ENCODE measurements around the gene TIMM17B.
"Not testable (repeated sequence)": the region's sequence is repeated elsewhere in the genome, so short reads cannot be mapped to it uniquely, and the experiment has no call there.

Gene TIMM17B

DNA sequence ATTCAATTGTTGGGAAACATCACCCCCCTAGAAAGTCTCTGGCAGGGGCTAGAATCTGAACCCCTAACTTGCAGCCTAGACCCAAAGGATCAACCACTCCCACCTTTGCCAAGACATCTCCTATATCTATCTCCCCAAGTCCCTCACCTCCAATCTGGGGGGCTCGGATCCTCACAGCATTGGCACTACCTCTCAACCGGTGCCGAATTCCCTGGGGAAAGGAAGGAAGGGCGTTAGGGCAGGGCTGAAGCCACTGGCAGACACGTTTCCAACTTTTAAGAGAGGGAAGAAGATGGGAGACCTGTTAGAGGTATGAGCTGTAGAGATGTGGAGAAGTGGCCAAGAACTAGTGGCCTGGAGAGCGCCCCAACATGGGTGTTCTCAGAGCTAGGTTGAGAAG lies 2.7 kb downstream of the TIMM17B start:
- DNase-seq (ENCODE audit: low read depth in 2 of 2, low spot score in 1 of 2), result no peak

DNA sequence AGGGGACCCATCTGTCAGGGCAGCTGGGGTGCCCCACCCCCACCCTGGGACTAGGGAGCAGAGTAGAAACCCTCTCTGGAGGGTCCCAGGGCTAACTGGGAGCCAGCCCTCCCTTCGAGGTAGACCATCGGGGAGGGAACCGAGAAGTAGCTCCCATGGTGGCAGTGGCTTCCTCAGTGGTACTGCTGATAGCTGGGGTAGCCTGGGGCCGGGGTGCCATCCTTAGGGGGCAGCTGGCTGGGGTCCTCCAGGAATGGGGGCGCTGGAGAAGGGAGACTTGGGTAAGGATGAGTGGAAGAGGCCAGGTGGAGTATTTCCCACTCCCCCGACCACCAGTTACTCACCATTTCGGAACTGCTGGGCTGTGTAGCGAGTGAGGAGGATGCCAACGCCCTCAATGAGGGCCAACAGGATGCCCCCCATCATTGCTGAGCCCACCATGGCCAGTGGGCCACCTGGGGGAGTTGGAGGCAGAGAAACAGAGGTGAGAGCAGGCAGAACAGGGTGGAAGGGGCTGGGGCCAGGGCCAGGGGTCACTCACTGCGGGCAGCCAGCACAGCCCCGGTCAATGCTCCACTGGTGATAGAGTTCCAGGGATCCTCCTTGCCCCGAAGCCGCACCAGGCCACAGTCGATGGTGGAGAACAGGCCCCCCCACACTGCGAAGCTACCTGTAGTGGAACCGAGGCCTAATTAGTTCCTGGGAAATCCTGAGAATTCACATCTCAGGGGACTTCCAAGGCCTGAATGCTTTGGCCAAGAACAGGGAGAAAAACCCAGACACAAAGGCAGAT lies 3.8 kb downstream of the TIMM17B start:
- DNase-seq (ENCODE audit: low read depth in 2 of 2, low spot score in 1 of 2), result no peak

DNA sequence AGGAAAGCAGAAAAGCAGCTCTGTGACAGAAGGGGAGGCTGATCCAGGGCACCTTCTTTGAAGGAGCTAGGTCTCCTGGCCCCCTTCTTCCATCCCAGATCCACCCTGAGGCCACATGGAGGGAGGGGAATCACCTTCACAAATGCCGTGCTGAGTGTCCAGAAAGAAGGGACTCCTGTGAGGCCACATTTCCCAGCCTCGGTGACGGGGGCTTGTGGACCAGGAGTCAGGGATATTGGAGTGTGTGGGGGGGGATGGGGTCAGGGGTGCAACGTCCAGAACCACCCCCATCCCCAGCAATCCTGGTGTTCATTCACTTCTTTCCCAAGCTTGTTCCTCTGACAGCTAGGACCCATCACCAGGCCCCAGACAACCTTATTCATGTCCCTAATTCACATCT lies 4.7 kb downstream of the TIMM17B start:
- no peak for DNase-seq (ENCODE audit: low read depth in 2 of 2, low spot score in 1 of 2)

DNA sequence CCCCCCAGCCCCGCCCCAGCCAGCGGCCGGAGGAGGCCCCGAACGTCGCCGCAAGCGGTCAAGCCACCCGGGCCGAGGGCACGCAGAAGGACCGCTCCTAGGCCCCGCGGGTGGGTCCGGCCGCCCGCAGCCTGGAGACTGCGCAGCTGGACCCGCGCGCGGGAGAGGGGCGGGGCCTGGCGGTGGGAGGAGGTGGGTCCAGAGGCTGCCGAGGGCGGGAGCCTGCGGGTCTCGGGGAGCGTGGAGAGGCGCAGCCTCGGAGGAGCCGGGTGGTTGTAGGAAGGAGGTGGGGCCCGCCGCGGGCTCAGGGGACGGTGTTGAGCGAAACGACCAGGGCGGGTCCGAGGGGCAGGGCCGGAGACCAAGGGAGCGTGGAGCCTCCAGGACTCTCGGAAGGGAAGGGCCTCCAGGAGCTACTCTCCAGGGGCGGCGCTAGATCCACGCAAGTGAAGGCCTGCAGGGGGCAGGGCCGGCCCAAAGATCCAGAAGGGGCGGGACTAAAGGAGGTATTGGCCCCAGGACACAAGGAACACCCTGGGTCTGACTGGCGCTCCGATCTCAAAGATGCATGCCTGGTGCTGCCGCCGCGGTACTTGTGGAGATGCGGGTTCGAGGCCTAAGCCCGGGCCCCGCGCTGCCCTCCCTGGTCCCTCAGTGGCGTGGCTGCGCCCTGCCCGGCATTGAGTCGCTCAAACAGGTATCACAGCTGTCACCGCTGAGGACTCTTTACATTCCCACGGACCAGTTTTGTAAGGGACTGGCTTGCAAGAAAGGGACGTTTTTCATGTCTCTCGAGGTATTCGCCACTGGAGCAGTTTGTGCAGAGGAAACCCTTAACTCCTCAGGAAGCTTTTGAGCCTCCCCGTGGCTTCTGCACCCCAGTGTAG lies 5.9 kb downstream of the TIMM17B start:
- peak; percentile 39 to 51 for DNase-seq (ENCODE audit: low read depth in 2 of 2, low spot score in 1 of 2)

DNA sequence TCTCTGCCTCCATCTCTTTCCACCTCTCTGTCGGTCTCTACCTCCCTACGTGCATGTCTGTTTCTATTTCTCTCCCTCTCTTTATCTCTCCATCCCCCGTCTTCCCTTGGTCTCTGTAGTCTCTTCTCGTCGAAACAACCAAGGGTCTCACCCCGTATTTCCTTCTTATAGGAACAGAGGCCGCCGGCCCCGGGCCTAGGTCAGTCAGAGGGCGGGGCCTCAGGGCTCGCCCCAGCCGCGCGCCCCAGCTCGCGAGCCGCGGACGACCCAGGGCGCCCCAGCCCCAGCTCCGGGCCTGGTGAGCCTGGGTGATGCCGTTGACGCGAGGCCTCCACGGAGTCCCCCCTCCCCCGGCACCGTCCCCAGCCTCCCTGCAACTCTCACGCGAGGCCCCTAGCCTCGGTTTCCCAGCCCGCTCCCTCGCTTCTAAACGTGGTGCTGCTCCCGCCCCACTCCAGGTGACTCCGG lies 6.6 kb downstream of the TIMM17B start:
- DNase-seq (ENCODE audit: low read depth in 2 of 2, low spot score in 1 of 2), result no peak

DNA sequence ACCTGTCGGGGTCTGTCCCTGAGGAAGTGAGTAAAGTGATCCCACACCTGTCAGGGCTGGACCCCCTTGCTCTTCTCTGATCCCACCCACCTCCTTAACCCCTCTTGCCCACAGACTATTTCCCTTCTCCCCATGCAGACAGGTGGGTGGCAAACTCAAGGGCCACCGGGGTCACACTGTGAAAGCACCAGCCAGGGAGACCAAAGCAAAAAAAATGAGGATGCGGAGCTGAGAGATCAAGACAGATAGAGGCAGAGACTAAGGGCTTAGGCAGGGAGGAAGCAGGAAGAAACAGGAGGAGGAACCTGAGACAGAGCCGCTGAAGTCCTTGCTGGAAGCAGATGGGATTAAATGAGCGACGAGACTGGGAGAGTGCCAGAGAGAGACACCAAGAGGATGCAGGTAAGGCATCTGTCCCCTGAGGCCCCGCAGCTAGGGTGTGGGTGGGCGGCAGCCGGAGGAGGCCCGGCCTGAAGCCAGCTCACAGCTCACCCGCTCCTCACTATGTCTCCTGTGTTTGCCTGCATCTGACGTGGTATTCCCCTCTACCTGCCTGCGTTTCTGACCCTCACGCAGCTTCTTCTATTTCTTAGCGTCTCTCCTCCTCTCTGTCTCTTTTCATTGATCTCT lies 7.2 kb downstream of the TIMM17B start:
- DNase-seq (ENCODE audit: low read depth in 2 of 2, low spot score in 1 of 2), result no peak

DNA sequence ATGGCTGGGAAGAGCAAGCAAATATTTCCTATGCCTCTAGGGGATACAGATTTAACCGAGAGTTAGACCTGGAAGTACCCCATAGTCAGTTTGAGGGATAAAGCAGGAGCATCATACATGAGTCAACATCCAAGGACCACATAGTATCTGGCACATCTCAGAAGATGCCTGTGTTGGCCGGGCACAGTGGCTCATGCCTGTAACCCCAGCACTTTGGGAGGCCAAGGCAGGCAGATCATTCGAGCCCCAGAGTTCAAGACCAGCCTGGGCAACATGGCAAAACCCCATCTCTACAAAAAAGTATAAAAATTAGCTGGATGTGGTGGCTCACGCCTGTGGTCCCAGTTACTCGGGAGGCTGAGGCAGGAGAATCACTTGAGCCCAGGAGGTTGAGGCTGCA lies 11.0 kb downstream of the TIMM17B start:
- DNase-seq (ENCODE audit: low read depth in 2 of 2, low spot score in 1 of 2), result not testable (repeated sequence)

DNA sequence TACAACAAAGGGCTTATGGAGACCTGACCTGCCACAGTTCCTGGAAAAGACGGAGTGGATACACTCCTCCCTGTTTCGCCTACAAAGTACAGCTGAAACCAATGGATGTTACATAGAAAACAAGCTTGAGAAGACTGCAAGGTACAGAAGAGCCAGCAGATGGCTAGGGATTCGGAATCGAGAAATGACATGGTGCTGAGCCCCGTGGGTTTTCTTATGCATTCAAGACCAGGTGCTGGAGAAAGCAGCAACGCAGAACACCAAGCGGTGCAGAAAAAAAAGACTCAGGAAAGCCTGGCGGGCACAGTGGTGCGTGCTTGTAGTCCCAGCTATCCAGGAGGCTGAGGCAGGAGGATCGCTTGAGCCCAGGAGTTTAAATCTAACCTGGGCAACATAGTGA lies 13.8 kb downstream of the TIMM17B start:
- no peak for DNase-seq (ENCODE audit: low read depth in 2 of 2, low spot score in 1 of 2)

DNA sequence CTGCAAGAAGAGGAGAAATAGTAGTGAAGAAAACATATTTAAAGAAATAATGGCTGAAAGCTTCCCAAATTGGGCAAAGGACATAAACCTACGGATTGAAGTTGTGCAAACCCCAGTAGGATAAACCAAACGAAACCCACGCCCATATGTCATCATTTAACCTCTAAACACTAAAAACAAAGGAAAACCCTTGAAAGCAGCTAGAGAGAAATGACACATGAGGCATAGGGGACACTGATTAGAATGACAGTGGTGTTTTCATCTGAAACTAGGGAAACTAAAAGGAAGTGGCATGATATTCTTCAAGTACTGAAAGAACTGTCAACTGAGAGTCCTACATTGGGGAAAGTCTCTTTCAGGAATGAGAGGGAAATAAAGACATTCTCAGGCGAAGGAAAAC lies 20.6 kb downstream of the TIMM17B start:
- not testable (repeated sequence) for DNase-seq (ENCODE audit: low read depth in 2 of 2, low spot score in 1 of 2)

DNA sequence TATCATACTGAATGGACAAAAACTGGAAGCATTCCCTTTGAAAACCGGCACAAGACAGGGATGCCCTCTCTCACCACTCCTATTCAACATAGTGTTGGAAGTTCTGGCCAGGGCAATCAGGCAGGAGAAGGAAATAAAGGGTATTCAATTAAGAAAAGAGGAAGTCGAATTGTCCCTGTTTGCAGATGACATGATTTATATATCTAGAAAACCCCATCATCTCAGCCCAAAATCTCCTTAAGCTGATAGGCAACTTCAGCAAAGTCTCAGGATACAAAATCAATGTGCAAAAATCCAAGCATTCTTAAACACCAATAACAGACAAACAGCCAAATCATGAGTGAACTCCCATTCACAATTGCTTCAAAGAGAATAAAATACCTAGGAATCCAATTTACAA lies 25.6 kb downstream of the TIMM17B start:
- DNase-seq (ENCODE audit: low read depth in 2 of 2, low spot score in 1 of 2), result not testable (repeated sequence)

DNA sequence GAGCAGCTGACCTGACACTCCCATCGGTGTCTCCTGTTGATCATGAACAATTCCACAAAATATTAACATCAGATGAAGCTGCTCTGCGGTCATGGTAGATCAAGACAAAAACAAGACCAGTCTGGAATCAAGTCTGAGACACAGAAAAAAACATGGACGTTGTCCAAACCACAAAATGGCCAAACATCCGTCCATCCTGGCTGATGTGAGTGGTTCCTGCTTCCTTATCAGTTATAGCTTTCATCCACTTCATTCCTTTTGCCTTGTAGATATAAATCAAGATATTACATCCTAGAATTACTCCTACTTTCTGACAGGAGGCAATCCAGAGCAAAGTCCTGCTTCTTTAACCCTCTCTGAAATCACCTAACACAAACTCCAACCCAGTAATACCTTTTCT lies 33.4 kb downstream of the TIMM17B start:
- no peak for DNase-seq (ENCODE audit: low read depth in 2 of 2, low spot score in 1 of 2)

DNA sequence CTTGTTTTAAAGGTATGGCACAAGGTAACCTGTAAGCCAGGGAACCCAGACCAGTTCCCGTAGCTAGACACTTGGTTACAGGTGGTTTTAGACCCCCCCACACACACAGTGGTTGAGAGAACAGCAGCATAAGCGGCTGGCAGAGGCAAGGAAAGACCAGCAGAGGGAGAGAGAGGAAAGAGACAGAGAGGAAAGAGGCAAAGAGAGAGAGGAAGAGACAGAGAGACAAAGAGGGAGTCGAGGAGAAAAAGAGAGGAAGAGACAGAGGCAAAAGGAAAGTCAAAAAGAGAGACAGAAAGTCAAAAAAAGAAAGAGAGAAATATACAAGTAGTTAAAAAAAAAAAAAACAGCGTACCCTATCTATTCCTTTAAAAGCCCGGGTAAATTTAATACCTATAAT lies 42.7 kb downstream of the TIMM17B start:
- DNase-seq (ENCODE audit: low read depth in 2 of 2, low spot score in 1 of 2), result no peak

DNA sequence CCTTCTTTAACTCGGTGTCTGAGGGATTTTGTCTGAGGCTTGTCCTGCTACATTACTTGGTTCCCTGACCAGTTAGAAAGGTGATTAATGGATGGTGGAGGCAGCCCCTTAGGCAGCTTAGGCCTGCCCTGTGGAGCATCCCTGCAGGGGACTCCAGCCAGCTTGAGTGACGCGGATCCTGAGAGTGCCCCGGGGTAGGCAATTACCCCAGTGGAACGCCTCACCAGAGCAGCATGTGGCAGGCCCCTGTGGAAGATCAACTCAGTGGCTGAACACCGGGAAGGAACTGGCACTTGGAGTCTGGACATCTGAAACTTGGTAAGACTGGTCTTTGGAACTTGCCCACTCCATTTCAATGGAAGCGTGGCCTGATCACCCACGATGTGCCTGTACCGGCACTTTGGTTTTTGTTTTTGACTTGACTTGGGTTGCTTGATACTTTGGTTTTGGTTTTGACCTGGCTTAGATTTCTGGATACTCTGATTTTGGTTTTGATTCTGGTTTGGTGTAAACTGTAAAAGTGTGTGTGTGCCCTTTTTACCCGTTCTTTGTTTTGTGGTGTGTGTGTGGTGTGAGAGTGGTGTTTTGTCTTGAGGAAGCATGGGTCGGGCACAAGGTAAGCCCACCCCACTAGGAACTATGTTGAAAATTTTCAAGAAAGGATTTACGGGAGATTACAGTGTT lies 43.3 kb downstream of the TIMM17B start:
- not testable (repeated sequence) for DNase-seq (ENCODE audit: low read depth in 2 of 2, low spot score in 1 of 2)

DNA sequence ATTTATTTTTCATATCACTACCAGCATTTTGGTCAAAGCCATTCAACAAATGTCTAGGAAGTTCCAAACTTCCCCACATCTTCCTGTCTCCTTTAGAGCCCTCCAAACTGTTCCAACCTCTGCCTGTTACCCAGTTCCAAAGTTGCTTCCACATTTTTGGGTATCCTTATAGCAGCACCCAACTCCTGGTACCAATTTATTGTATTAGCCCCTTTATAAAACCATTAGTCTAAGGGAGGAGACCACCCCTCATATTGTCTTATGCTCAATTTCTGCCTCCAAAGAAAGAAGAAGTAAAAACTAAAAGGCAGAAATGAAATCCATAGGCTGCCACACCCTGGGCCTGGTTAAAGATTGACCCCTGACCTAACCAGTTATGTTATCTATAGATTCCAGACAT lies 44.1 kb downstream of the TIMM17B start:
- not testable (repeated sequence) for DNase-seq (ENCODE audit: low read depth in 2 of 2, low spot score in 1 of 2)

DNA sequence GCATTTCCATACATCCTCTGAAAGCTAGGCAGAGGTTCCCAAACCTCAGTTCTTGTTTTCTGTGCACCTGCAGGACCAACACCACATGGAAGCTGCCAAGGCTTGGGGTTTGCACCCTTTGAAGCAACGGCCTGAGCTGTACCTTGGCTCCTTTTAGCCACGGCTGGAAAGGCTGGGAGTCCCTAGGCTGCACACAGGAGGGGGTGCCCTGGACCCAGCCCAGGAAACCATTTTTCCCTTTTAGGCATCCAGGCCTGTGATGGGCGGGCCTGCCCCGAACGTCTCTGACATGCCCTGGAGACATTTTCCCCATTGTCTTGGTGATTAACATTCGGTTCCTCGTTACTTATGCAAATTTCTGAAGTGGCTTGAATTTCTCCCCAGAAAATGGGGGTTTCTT lies 44.7 kb downstream of the TIMM17B start:
- DNase-seq (ENCODE audit: low read depth in 2 of 2, low spot score in 1 of 2), result no peak

DNA sequence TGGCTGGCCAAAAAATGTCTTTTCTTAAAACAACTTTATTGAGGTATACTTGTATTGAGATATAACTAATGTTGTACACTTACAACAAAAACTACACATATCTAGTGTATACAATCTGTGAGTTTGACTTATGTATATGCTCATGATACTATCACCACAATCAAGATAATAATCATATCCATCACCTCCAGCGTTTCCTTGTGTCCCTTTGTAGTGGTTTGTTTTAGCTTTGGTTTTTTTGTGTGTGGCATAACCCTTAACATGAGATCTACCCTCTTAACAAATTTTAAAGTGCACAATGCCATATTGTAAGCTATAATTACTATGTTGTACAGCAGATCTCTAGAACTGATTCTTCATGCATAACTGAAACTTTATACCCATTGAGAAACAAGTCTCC lies 48.7 kb downstream of the TIMM17B start:
- DNase-seq (ENCODE audit: low read depth in 2 of 2, low spot score in 1 of 2), result no peak
